ENCODE data around the gene CCDC102A.
A peak's percentile ranks its signal among the peaks of the same experiment; 100 is the strongest.

Gene CCDC102A

DNA sequence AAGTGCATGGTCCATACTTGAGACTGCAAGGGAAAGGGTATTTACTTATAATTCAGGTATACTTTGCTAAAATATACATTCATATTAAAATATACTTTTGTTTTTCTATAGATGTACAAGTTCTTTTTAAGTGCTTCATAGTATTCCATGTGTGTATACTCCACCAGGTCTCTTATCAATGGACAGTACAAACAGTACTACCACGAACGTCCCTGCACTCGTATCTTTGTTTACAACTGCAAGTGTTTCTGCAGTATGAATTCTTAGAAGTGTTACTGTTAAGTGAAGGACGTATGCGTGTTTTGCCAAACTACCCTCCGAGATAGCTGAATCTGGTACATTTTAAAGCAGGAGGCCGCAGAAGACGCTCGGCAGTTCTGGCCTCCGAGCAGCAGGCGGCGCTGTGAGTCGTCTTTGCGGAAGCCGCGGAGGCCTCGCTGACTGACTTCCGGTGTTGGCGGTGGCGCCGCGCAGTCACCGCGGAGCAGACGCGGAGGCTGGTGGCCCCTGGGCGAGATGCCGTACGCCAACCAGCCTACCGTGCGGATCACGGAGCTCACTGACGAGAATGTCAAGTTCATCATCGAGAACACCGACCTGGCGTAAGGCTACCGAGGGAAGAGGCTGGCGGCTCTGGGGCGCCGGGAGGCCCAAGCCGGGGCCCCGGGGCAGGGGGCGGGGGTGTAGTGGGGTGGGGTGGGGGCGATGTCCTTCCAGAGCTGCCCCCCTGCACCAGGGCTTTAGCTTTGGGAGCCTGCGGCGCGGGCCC is 74.0 kb downstream of the CCDC102A start, which contains the start of gene POLR2C (continued):
- TF ChIP-seq ZNF202 (tag by site-specific recombination; IDR thresholded peaks at IDR 0.05; ENCODE audit: borderline replicate concordance) (no peak), SP7 (tag by site-specific recombination; IDR thresholded peaks at IDR 0.05) (peak; percentile 68), ZNF654 (tag by site-specific recombination; IDR thresholded peaks at IDR 0.05; ENCODE audit: low read depth) (peak; percentile 45), EGR2 (tag by site-specific recombination; IDR thresholded peaks at IDR 0.05; ENCODE audit: low read depth) (no peak), ZNF211 (tag by site-specific recombination; IDR thresholded peaks at IDR 0.05; ENCODE audit: low read depth) (no peak), ZNF596 (tag by site-specific recombination; IDR thresholded peaks at IDR 0.05) (no peak), ZNF843 (tag by site-specific recombination; IDR thresholded peaks at IDR 0.05) (peak; percentile 52; the same call in 1 of the 2 replicates), ZFP3 (tag by site-specific recombination; IDR thresholded peaks at IDR 0.05; ENCODE audit: low read depth) (no peak), ZNF664 (tag by site-specific recombination; IDR thresholded peaks at IDR 0.05) (no peak), ZSCAN4 (tag by site-specific recombination; IDR thresholded peaks at IDR 0.05) (no peak), ZNF433 (tag by site-specific recombination; IDR thresholded peaks at IDR 0.05; ENCODE audit: low read depth) (no peak), ZNF658 (tag by site-specific recombination; IDR thresholded peaks at IDR 0.05) (no peak), ZNF174 (tag by site-specific recombination; IDR thresholded peaks at IDR 0.05) (no peak), ZFP69B (tag by site-specific recombination; IDR thresholded peaks at IDR 0.05) (no peak), PRDM6 (tag by site-specific recombination; IDR thresholded peaks at IDR 0.05) (no peak), AEBP2 (tag by site-specific recombination; IDR thresholded peaks at IDR 0.05; ENCODE audit: borderline replicate concordance) (no peak), ZNF530 (tag by site-specific recombination; IDR thresholded peaks at IDR 0.05; ENCODE audit: low read depth) (no peak), ZFP37 (tag by site-specific recombination; IDR thresholded peaks at IDR 0.05) (no peak), ZNF529 (tag by site-specific recombination; IDR thresholded peaks at IDR 0.05; ENCODE audit: insufficient replicate concordance) (no peak), ZNF558 (tag by site-specific recombination; IDR thresholded peaks at IDR 0.05) (no peak), ZNF138 (tag by site-specific recombination; IDR thresholded peaks at IDR 0.05; ENCODE audit: borderline replicate concordance) (no peak), SETDB1 (IDR thresholded peaks at IDR 0.05; ENCODE audit: insufficient read length, low read length) (no peak), ZNF302 (tag by site-specific recombination; IDR thresholded peaks at IDR 0.05; ENCODE audit: low read depth) (no peak), ZNF423 (tag by site-specific recombination; IDR thresholded peaks at IDR 0.05) (no peak), ZNF544 (tag by site-specific recombination; IDR thresholded peaks at IDR 0.05) (no peak), IKZF3 (tag by site-specific recombination; IDR thresholded peaks at IDR 0.05) (no peak), OSR2 (tag by site-specific recombination; IDR thresholded peaks at IDR 0.05) (no peak), ZNF549 (tag by site-specific recombination; IDR thresholded peaks at IDR 0.05) (no peak), OVOL3 (tag by site-specific recombination; IDR thresholded peaks at IDR 0.05) (no peak)
- TF ChIP-seq, protein P1, sequence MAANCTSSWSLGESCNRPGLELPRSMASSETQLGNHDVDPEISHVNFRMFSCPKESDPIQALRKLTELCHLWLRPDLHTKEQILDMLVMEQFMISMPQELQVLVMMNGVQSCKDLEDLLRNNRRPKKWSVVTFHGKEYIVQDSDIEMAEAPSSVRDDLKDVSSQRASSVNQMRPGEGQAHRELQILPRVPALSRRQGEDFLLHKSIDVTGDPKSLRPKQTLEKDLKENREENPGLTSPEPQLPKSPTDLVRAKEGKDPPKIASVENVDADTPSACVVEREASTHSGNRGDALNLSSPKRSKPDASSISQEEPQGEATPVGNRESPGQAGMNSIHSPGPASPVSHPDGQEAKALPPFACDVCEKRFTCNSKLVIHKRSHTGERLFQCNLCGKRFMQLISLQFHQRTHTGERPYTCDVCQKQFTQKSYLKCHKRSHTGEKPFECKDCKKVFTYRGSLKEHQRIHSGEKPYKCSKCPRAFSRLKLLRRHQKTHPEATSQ (tag by site-specific recombination; IDR thresholded peaks at IDR 0.05) = peak; percentile 86
- TF ChIP-seq, protein P2, sequence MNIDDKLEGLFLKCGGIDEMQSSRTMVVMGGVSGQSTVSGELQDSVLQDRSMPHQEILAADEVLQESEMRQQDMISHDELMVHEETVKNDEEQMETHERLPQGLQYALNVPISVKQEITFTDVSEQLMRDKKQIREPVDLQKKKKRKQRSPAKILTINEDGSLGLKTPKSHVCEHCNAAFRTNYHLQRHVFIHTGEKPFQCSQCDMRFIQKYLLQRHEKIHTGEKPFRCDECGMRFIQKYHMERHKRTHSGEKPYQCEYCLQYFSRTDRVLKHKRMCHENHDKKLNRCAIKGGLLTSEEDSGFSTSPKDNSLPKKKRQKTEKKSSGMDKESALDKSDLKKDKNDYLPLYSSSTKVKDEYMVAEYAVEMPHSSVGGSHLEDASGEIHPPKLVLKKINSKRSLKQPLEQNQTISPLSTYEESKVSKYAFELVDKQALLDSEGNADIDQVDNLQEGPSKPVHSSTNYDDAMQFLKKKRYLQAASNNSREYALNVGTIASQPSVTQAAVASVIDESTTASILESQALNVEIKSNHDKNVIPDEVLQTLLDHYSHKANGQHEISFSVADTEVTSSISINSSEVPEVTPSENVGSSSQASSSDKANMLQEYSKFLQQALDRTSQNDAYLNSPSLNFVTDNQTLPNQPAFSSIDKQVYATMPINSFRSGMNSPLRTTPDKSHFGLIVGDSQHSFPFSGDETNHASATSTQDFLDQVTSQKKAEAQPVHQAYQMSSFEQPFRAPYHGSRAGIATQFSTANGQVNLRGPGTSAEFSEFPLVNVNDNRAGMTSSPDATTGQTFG (tag by site-specific recombination; IDR thresholded peaks at IDR 0.05; ENCODE audit: borderline replicate concordance) = no peak
- TF ChIP-seq, protein P3, sequence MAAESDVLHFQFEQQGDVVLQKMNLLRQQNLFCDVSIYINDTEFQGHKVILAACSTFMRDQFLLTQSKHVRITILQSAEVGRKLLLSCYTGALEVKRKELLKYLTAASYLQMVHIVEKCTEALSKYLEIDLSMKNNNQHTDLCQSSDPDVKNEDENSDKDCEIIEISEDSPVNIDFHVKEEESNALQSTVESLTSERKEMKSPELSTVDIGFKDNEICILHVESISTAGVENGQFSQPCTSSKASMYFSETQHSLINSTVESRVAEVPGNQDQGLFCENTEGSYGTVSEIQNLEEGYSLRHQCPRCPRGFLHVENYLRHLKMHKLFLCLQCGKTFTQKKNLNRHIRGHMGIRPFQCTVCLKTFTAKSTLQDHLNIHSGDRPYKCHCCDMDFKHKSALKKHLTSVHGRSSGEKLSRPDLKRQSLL (tag by site-specific recombination; IDR thresholded peaks at IDR 0.05) = no peak

All from HEK293 (cell line).